ENCODE results near the gene FOXO6.

- no peak for TF ChIP-seq POLR2A (IDR thresholded peaks at IDR 0.05)
- TF ChIP-seq CTCF (IDR thresholded peaks at IDR 0.05) = no peak
- TF ChIP-seq POLR2AphosphoS5 (IDR thresholded peaks at IDR 0.05) = no peak
Observed at GRCh38 chr1:41397753-41398330, 36.6 kb downstream of the FOXO6 start.

Measured in transverse colon (tissue), 4 donors.